Hepatocyte (in vitro differentiated cells): ENCODE measurements around the gene RCAN2. TPM values are rescaled to one million over a fixed set of nuclear protein-coding genes. Genes with fewer than 3 reads are reported as not detected.

ENCODE experiments used
- DNase-seq: peaks from one replicate; pipeline ENCODE4 v3.0.0-alpha.2; 2016; ENCODE audit warnings: low spot score
- H2AFZ ChIP-seq: fragments of 200-600 bp; sonication (generic); 2 replicates; pipeline ENCODE4 v1.6.0; 2016; ENCODE audit warnings: antibody characterized with exemption, mild to moderate bottlenecking
- H3K27ac ChIP-seq: fragments of 200-600 bp; sonication (generic); 2 replicates; pipeline ENCODE4 v1.5.1; 2016; ENCODE audit warnings: mild to moderate bottlenecking
- H3K27me3 ChIP-seq: fragments of 200-600 bp; sonication (generic); 2 replicates; pipeline ENCODE4 v1.6.1; 2016
- H3K36me3 ChIP-seq: fragments of 200-600 bp; sonication (generic); replicated peaks from 2 replicates; pipeline ENCODE4 v1.5.1; 2016; ENCODE audit warnings: low read depth; ENCODE audit not compliant: insufficient read depth
- H3K4me1 ChIP-seq: fragments of 200-600 bp; sonication (generic); 2 replicates; pipeline ENCODE4 v1.5.1; 2016; ENCODE audit warnings: mild to moderate bottlenecking, moderate library complexity; ENCODE audit not compliant: insufficient read depth
- H3K4me2 ChIP-seq: fragments of 200-600 bp; sonication (generic); 2 replicates; pipeline ENCODE4 v1.6.0; 2016
- H3K4me3 ChIP-seq: fragments of 200-600 bp; sonication (generic); 2 replicates; pipeline ENCODE4 v1.5.1; 2016; ENCODE audit warnings: mild to moderate bottlenecking
- H3K79me2 ChIP-seq: fragments of 200-600 bp; sonication (generic); 2 replicates; pipeline ENCODE4 v1.6.0; 2017; ENCODE audit warnings: mild to moderate bottlenecking
- H3K9me2 ChIP-seq: fragments of 200-600 bp; sonication (generic); replicated peaks from 2 replicates; pipeline ENCODE4 v1.6.0; 2017; ENCODE audit warnings: mild to moderate bottlenecking; ENCODE audit not compliant: insufficient read depth
- H3K9me3 ChIP-seq: fragments of 200-600 bp; sonication (generic); 2 replicates; pipeline ENCODE4 v1.5.1; 2016; ENCODE audit warnings: low read depth, mild to moderate bottlenecking
- H4K20me1 ChIP-seq: fragments of 200-600 bp; sonication (generic); 2 replicates; pipeline ENCODE4 v1.6.0; 2016; ENCODE audit warnings: mild to moderate bottlenecking; ENCODE audit not compliant: insufficient read depth, poor library complexity, severe bottlenecking
- CTCF ChIP-seq: fragments of 200-600 bp; sonication (generic); IDR thresholded peaks from 2 replicates; pipeline ENCODE4 v1.5.1; 2016; ENCODE audit warnings: antibody characterized with exemption, mild to moderate bottlenecking; ENCODE audit not compliant: poor library complexity
- EZH2 ChIP-seq: fragments of 200-600 bp; sonication (generic); IDR thresholded peaks from 2 replicates; pipeline ENCODE4 v1.6.1; 2016; ENCODE audit warnings: antibody characterized with exemption, mild to moderate bottlenecking, borderline replicate concordance
- EZH2phosphoT487 ChIP-seq: fragments of 200-600 bp; sonication (generic); IDR thresholded peaks from one replicate; pipeline ENCODE4 v1.6.1; 2018; ENCODE audit warnings: antibody characterized with exemption, mild to moderate bottlenecking, low read depth, moderate library complexity; ENCODE audit not compliant: unreplicated experiment, severe bottlenecking
- WGBS: methylation state at CpG from one replicate; pipeline ENCODE4 v1.1.6; 2016; ENCODE audit warnings: low lambda C conversion rate; ENCODE audit errors: missing lambda C conversion rate; 5-methylcytosine and 5-hydroxymethylcytosine counted together
- polyA plus RNA-seq: library from polyadenylated mRNA; unstranded; fragments of >200 nt; fragmentation: Nextera tagmentation; extraction: Ambion mirVana; gene quantifications from 2 replicates; pipeline ENCODE4 v1.2.1, GENCODE V29; 2016
- total RNA-seq: library from RNA; depleted of rRNA; stranded (reverse); fragments of >200 nt; gene quantifications from 2 replicates; pipeline ENCODE4 v1.2.3, GENCODE V29; 2014

Gene RCAN2
- 6.6 TPM in 2 replicates for total RNA-seq
- polyA plus RNA-seq: 5.0 and 6.9 TPM in 2 replicates

- peak within 1 kb of the TSS; percentile 88 for H3K4me3 ChIP-seq
- no peaks in the 10 kb centered on the region for H3K9me3 ChIP-seq
- no peaks in the 10 kb centered on the region for H4K20me1 ChIP-seq
- H3K4me2 ChIP-seq: peak within 1 kb of the TSS; percentile 97
- H3K36me3 ChIP-seq: no peaks in the 10 kb centered on the region
- no peaks in the 10 kb centered on the region for H3K9me2 ChIP-seq
- no peaks in the 10 kb centered on the region for H3K79me2 ChIP-seq
- 3% methylated on average over 21 of the region's 51 CpGs for WGBS
- H3K4me1 ChIP-seq: peaks cover 4% of the 10 kb centered on the region
- TF ChIP-seq CTCF: no peak
- TF ChIP-seq EZH2phosphoT487: no peak
- no peak for TF ChIP-seq EZH2
- H3K27ac ChIP-seq: peak within 1 kb of the TSS; percentile 26
- peak within 1 kb of the TSS; percentile 76 for H2AFZ ChIP-seq
- DNase-seq: peak; percentile 80
- peaks cover 60% of the 10 kb centered on the region for H3K27me3 ChIP-seq
Measured at GRCh38 chr6:46491201-46491627, at the start of gene RCAN2. Gene RCAN2, minus strand, starts transcription at chr6:46491449.

- no peak overlapping the region for H3K4me3 ChIP-seq
- 76% methylated on average over 2 of the region's 2 CpGs for WGBS
- no peak for DNase-seq
Measured at GRCh38 chr6:46539866-46540265, 48.6 kb upstream of the RCAN2 start.

GRCh38 chr6:46538800-46539480 lies 47.7 kb upstream of the RCAN2 start:
- Histone ChIP-seq H3K27me3 (no peaks in the 10 kb centered on the region), H3K79me2 (no peaks in the 10 kb centered on the region), H3K9me2 (no peaks in the 10 kb centered on the region), H4K20me1 (no peaks in the 10 kb centered on the region), H3K27ac (peak overlapping the region; percentile 40), H2AFZ (no peak overlapping the region), H3K9me3 (no peaks in the 10 kb centered on the region), H3K36me3 (no peaks in the 10 kb centered on the region), H3K4me1 (no peaks in the 10 kb centered on the region), H3K4me2 (peak overlapping the region; percentile 9), H3K4me3 (no peak overlapping the region)
- TF ChIP-seq EZH2 (no peak), EZH2phosphoT487 (no peak), CTCF (no peak)
- WGBS: 52% methylated on average over 6 of the region's 6 CpGs
- DNase-seq: no peak

More at GRCh38 chr6:46539866-46540265, 48.6 kb upstream of the RCAN2 start:
- H3K27me3 ChIP-seq: no peaks in the 10 kb centered on the region
- no peaks in the 10 kb centered on the region for H3K79me2 ChIP-seq
- H4K20me1 ChIP-seq: no peaks in the 10 kb centered on the region
- no peak overlapping the region for H2AFZ ChIP-seq
- no peaks in the 10 kb centered on the region for H3K4me1 ChIP-seq
- TF ChIP-seq CTCF: no peak
- TF ChIP-seq EZH2phosphoT487: no peak
- no peak for TF ChIP-seq EZH2
- H3K9me2 ChIP-seq: no peaks in the 10 kb centered on the region
- no peaks in the 10 kb centered on the region for H3K36me3 ChIP-seq
- H3K9me3 ChIP-seq: no peaks in the 10 kb centered on the region
- no peak overlapping the region for H3K27ac ChIP-seq
- no peak overlapping the region for H3K4me2 ChIP-seq
